ENCODE measurements around the gene SPRR1A.

Gene SPRR1A

DNA sequence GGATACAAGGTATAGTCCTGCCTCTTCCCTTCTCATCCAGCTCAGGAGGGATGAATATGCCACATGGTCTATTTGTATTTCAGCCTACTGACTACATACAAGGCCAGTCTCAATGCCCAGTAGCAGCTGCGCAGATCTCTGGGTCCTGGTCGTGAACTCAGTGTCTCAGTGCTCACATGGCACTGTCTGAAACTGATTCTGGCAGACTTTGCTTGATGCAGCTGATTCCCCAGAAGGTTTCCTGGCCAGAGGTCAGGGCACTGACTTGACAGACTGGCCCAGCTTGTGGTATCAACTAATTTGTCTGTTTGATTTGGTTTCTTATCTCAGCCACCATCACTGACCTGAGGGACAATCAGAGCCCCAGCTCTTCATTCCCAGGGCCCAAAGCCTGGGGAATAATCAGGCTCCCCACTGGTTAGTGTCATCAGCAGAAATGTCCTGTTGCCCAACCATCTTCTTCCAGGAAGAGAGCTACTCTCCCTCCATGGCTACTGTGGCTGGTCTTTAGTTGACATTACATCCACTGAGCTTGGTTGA is 20.9 kb upstream of the SPRR1A start:
- TF ChIP-seq, protein P1, sequence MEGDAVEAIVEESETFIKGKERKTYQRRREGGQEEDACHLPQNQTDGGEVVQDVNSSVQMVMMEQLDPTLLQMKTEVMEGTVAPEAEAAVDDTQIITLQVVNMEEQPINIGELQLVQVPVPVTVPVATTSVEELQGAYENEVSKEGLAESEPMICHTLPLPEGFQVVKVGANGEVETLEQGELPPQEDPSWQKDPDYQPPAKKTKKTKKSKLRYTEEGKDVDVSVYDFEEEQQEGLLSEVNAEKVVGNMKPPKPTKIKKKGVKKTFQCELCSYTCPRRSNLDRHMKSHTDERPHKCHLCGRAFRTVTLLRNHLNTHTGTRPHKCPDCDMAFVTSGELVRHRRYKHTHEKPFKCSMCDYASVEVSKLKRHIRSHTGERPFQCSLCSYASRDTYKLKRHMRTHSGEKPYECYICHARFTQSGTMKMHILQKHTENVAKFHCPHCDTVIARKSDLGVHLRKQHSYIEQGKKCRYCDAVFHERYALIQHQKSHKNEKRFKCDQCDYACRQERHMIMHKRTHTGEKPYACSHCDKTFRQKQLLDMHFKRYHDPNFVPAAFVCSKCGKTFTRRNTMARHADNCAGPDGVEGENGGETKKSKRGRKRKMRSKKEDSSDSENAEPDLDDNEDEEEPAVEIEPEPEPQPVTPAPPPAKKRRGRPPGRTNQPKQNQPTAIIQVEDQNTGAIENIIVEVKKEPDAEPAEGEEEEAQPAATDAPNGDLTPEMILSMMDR (IDR thresholded peaks at IDR 0.05; ENCODE audit: insufficient read depth, missing control alignments), result no peak
- FAIRE-seq (no peak), DNase-seq (ENCODE audit: insufficient read length, low spot score) (no peak)

DNA sequence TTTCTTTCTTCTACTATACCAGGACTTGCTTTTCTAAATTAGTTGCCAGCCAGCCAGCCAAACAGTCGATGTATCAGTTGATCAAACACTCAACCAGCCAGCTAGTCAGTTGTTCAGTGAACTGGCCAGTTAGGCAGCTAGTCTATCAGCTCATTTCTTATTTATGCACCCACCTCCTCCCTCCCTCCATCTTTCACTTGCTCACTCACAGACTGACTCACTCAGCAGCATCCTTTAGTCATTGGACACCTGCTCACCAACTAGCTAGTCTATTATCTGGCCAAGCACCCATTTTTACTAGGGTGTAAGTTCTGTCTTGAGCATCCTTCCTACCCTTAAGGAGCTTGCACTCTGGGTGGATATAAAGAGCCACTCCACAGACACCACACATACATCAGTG is 19.3 kb upstream of the SPRR1A start:
- FAIRE-seq, result no peak
- TF ChIP-seq, protein P1 (IDR thresholded peaks at IDR 0.05; ENCODE audit: insufficient read depth, missing control alignments), result no peak

DNA sequence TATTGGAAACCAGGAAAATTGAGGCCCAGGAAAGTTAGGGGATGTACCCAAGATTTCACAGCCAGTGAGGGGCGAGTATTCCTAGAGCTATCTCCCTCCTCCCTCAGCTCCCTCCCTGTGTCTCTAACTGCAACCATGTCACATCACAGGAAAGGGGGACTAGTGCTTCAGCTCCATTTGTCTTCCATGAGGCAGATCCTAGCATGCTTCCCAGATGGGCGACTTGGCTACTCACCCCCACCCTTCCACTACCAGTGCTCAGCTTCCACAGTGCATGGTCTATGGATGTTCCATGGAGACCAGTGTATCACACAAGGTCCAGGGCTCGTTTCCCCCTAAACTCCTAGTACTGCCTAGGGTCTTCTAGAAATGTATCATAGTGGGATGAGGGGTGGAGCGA is 18.0 kb upstream of the SPRR1A start:
- FAIRE-seq (no peak), DNase-seq (ENCODE audit: insufficient read length, low spot score) (no peak)
- TF ChIP-seq, protein P1 (IDR thresholded peaks at IDR 0.05; ENCODE audit: insufficient read depth, missing control alignments), result no peak

More for the DNA sequence above, 19.3 kb upstream of the SPRR1A start:
- DNase-seq (ENCODE audit: insufficient read length, low spot score), result no peak

DNA sequence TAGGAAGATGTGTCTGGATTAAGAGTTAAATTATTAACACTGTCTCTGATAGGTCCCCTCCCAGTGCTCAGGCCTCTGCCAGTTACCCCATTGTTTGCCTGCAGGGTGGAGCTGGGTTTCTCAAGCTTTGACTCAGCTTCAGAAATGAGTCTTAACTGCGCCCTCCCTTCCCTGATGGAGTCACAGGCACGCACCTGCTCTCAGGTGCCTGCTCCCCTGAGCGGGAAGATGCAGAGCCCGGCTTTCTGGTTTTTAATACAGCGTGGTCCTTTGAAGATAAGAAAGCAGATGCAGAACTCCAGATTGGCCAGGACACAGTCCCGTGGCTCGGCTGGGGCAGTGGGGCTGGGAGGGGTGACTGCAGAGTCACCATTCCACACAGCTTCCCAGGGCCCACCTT is 16.7 kb upstream of the SPRR1A start:
- DNase-seq (ENCODE audit: insufficient read length, low spot score) (no peak), FAIRE-seq (no peak)
- TF ChIP-seq, protein P1 (IDR thresholded peaks at IDR 0.05; ENCODE audit: insufficient read depth, missing control alignments), result no peak

DNA sequence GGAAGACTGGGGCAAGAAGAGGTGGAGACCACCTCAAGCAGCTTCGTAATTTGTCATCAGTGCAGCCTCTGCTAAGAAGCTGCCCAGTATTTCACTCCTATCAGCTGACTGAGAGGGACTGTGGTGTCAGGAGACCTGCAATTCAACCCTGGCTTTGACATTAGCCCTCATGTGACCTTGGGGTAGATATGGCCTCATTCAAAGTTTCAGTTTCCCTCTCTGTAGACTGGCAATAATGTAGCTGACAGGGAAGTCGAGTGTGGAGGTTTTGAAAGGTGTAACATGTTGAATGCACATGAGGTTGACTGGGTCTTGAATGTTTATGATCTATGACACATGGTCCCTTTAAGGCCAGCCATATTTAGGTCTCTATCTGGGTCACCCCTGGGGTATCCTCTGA is 15.6 kb upstream of the SPRR1A start:
- FAIRE-seq (no peak), DNase-seq (ENCODE audit: insufficient read length, low spot score) (no peak)
- TF ChIP-seq, protein P1 (IDR thresholded peaks at IDR 0.05; ENCODE audit: insufficient read depth, missing control alignments), result no peak

DNA sequence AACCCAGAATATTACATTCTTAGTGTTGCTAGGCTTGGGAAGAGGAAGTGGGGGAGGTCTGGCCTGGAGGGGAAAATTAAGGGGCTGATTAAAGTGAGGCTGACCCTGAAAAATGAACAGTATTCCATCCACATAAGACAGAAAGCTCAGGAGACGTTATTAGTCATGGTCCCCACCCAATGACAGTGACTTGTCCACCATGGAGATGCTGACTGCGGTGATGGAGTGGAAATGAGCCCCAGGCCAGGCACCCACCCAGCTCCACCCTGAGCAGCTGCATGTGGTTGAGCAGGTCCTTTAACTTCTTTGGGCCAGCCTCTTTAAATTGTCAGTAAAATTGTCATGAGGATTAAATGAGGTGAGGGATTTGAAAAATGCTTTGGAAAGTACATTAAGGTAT is 14.8 kb upstream of the SPRR1A start:
- TF ChIP-seq, protein P1 (IDR thresholded peaks at IDR 0.05; ENCODE audit: insufficient read depth, missing control alignments), result no peak
- no peak for FAIRE-seq
- DNase-seq (ENCODE audit: insufficient read length, low spot score), result no peak

DNA sequence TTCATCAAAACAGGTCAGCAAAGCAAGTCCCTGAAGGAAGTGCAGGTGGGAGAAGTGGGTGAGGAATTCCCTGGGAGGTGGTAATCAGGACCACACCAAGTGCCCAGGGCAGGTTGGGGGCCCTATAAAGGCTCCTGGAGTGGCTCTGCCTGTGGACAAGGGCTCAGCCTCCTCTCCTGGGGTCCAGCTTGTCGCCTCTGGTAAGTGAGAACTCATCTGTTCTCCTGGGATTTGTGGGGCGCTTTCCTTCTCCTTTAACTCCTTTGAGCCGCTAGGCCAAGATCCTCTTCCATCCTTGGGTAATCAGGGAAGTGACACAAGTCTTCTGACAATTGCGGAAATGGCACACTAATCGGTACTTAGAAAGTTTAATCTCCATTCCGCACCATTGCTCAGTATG is 13.4 kb upstream of the SPRR1A start, which contains the start of gene SPRR4:
Gene SPRR4 (plus strand): TSS at position 154 of the 400 bp plus-strand sequence. CDS start 1,243 bp downstream, outside the sequence.
- TF ChIP-seq, protein P1 (IDR thresholded peaks at IDR 0.05; ENCODE audit: insufficient read depth, missing control alignments), result no peak
- no peak for FAIRE-seq
- no peak for DNase-seq (ENCODE audit: insufficient read length, low spot score)

Measured in D721Med (cell line).